Astrocyte of the cerebellum (primary cell): ENCODE measurements around the gene HSPA13.

ENCODE experiments used
- DNase-seq: peaks from one replicate; pipeline ENCODE4 v3.0.0-alpha.2; 2011; ENCODE audit warnings: low read depth
- H3K4me3 ChIP-seq: 2 replicates; pipeline ENCODE4 v1.5.1; 2011; ENCODE audit warnings: mild to moderate bottlenecking, low read depth, low read length, moderate library complexity
- CTCF ChIP-seq: IDR thresholded peaks from 2 replicates; pipeline ENCODE4 v1.5.1; 2012; ENCODE audit warnings: low read length, low read depth, moderate library complexity, mild to moderate bottlenecking; ENCODE audit errors: missing control alignments
- in situ Hi-C: cut with HindIII; loops from 2 replicates; pipeline ENCODE4 v1.10.0; 2017; ENCODE audit warnings: low sequenced_read_pairs

The HSPA13 gene, protein sequence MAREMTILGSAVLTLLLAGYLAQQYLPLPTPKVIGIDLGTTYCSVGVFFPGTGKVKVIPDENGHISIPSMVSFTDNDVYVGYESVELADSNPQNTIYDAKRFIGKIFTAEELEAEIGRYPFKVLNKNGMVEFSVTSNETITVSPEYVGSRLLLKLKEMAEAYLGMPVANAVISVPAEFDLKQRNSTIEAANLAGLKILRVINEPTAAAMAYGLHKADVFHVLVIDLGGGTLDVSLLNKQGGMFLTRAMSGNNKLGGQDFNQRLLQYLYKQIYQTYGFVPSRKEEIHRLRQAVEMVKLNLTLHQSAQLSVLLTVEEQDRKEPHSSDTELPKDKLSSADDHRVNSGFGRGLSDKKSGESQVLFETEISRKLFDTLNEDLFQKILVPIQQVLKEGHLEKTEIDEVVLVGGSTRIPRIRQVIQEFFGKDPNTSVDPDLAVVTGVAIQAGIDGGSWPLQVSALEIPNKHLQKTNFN

GRCh38 chr21:14382835-14383595 is at the start of gene HSPA13:
Gene HSPA13 (minus strand): TSS chr21:14383146. CDS start chr21:14383119, 27 bp downstream.
- peak; percentile 100 for DNase-seq
- in situ Hi-C loops = no loop called here
- H3K4me3 ChIP-seq = peak within 1 kb of the TSS; percentile 79
- no peak for TF ChIP-seq CTCF

DNA sequence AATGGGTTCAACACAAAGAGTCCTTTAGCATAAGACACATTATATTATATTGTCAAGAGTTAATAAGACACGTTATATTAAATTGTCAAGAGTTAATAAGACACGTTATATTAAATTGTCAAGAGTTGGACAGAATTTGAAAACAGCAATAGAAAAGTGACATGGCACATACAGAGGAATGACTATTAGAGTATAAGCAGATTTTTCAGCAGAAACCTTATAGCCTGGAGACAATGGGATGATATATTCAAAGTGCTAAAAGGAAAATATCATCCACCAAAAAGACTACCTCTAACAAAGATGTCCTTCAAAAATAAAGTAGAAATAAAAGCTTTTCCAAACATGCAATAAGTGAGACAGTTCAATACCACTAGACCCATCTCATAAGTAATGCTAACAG is 36.0 kb upstream of the HSPA13 start:
- DNase-seq = no peak
- no peak for TF ChIP-seq CTCF
- in situ Hi-C loops = no loop called here
- H3K4me3 ChIP-seq = no peak overlapping the region

DNA sequence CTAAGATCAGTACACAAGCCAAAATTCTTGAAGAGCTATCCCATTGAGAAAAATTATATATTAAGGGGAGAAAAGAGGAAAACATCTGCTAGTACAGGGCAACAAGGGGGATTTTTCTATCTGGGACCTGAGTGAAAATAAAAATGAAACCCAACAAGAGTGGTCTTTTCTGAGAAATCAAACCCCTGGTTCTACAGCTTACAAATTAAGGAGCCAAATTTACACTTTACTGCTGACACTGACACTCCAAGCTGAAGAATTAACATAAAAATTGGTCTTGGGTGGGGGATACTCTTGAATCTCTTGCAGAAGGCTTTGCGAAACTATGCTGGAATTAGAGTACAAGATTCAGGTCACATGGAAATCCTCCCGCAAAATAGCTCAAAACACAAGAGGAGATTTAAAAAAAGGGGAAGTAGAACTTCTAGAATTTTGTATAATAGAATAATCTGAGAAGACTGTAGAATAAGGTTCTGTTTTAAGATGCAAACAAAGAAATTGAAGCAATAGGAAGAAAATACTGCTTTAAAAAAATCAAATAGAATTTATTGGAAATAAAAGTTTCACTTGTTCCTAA is 32.1 kb upstream of the HSPA13 start:
- DNase-seq = no peak
- in situ Hi-C loops = no loop called here
- no peak overlapping the region for H3K4me3 ChIP-seq
- TF ChIP-seq CTCF = no peak

DNA sequence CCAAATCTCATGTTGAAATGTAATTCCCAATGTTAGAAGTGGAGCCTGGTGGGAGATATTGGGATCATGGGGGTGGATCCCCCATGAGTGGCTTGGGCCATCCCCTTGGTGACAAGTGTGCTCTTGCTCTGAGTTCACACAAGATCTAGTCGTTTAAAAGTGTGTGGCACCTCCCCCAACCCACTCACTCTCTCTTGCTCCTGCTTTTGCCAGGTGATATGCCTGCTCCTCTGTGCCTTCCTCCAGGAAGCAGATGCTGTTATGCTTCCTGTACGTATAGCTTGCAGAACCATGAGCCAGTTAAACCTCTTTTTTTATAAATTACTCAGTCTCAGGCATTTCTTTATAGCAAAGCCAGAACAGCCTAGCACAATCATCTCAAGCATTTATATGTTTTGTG is 23.0 kb upstream of the HSPA13 start:
- DNase-seq = no peak
- TF ChIP-seq CTCF = no peak
- no peak overlapping the region for H3K4me3 ChIP-seq
- in situ Hi-C loops = no loop called here

GRCh38 chr21:14405225-14405624 is 22.3 kb upstream of the HSPA13 start:
- no peak for TF ChIP-seq CTCF
- DNase-seq = no peak
- in situ Hi-C loops = no loop called here
- no peak overlapping the region for H3K4me3 ChIP-seq

DNA sequence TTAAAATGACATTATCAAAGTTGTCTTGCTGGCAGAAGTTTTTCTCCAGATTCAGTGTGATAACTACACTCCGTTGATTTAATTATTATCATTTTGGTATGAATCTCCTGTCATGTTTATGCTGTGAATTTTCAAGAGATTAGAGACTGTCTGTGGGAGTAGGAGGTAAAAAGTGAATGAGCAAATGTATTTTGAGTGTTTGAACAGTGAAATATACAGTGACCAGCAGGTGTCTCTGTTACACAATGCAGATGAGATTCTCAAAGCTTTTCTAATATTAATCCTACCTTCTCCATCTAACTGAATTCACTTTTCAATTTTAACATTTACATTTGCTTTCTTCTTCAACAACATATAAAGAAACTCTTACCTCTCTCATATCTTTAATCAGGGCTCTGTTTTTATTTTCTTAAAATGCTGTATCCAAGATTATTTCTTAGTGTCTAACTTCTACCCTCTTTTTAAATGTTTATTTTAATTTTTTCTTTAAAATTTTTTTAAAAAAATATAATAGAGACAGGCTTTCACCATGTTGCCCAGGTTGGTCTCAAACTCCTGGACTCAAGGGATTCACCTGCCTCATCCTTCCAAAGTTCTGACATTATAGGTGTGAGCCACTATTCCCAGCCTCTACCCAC is 20.9 kb upstream of the HSPA13 start:
- peak; percentile 44 for TF ChIP-seq CTCF
- peak; percentile 40 for DNase-seq
- in situ Hi-C loops = no loop called here
- H3K4me3 ChIP-seq = no peak overlapping the region
